AG09319 (cell line): ENCODE measurements around the gene PPP1R37.

ENCODE experiments used
- DNase-seq: peaks from one replicate; pipeline ENCODE4 v3.0.0-alpha.2; 2010; ENCODE audit warnings: low read depth; ENCODE audit errors: extremely low read depth
- CTCF ChIP-seq: IDR thresholded peaks from 2 replicates; pipeline ENCODE4 v1.5.1; 2011; ENCODE audit warnings: low read depth, mild to moderate bottlenecking, inconsistent platforms, low read length, moderate library complexity

The PPP1R37 gene

GRCh38 chr19:45147835-45148676, 55.1 kb downstream of the PPP1R37 start:
- DNase-seq: no peak
- TF ChIP-seq CTCF: no peak

- DNase-seq: no peak
- TF ChIP-seq CTCF: no peak
Measured at GRCh38 chr19:45149129-45149528, 56.1 kb downstream of the PPP1R37 start.

GRCh38 chr19:45150180-45150579, 57.2 kb downstream of the PPP1R37 start:
- no peak for TF ChIP-seq CTCF
- no peak for DNase-seq

GRCh38 chr19:45150751-45151281, 57.8 kb downstream of the PPP1R37 start:
- no peak for TF ChIP-seq CTCF

GRCh38 chr19:45151320-45151719, 58.3 kb downstream of the PPP1R37 start:
- no peak for DNase-seq
- no peak for TF ChIP-seq CTCF

More at GRCh38 chr19:45150751-45151281, 57.8 kb downstream of the PPP1R37 start:
- no peak for DNase-seq

- no peak for DNase-seq
- no peak for TF ChIP-seq CTCF
Measured at GRCh38 chr19:45151821-45152503, 59.0 kb downstream of the PPP1R37 start.
